Measurements from ENCODE around the gene FOXA2. TPM values are rescaled to one million over a fixed set of nuclear protein-coding genes. Genes with fewer than 3 reads are reported as not detected.

Gene FOXA2
- total and polyA plus RNA-seq, 2 of the 13 experiments (the other 11 are each of a cell fraction or from before 2014, with no cell fraction given) = 8.8 to 12.2 TPM

- TF ChIP-seq NFAT5 (CRISPR knock-in tag; IDR thresholded peaks at IDR 0.05) (no peak), ZFYVE20 (CRISPR knock-in tag; IDR thresholded peaks at IDR 0.05; ENCODE audit: borderline replicate concordance, low read depth) (no peak), CREB1 (IDR thresholded peaks at IDR 0.05) (no peak; the same call in 1 of the 2 replicates), CREB1 (CRISPR knock-in tag; IDR thresholded peaks at IDR 0.05) (no peak), TFAP4 (IDR thresholded peaks at IDR 0.05; ENCODE audit: borderline replicate concordance, low read depth) (peak; percentile 13; the same call in 1 of the 2 replicates), SMARCE1 (IDR thresholded peaks at IDR 0.05; ENCODE audit: borderline replicate concordance) (no peak), MAX (IDR thresholded peaks at IDR 0.05) (peak; percentile 60), GLI4 (CRISPR knock-in tag; IDR thresholded peaks at IDR 0.05; ENCODE audit: borderline replicate concordance) (no peak), ZNF687 (CRISPR knock-in tag; IDR thresholded peaks at IDR 0.05) (peak; percentile 53; the same call in 1 of the 2 replicates), REPIN1 (CRISPR knock-in tag; IDR thresholded peaks at IDR 0.05; ENCODE audit: borderline replicate concordance, low read depth) (peak; percentile 26; the same call in 1 of the 2 replicates)
- TF ChIP-seq, protein P1, sequence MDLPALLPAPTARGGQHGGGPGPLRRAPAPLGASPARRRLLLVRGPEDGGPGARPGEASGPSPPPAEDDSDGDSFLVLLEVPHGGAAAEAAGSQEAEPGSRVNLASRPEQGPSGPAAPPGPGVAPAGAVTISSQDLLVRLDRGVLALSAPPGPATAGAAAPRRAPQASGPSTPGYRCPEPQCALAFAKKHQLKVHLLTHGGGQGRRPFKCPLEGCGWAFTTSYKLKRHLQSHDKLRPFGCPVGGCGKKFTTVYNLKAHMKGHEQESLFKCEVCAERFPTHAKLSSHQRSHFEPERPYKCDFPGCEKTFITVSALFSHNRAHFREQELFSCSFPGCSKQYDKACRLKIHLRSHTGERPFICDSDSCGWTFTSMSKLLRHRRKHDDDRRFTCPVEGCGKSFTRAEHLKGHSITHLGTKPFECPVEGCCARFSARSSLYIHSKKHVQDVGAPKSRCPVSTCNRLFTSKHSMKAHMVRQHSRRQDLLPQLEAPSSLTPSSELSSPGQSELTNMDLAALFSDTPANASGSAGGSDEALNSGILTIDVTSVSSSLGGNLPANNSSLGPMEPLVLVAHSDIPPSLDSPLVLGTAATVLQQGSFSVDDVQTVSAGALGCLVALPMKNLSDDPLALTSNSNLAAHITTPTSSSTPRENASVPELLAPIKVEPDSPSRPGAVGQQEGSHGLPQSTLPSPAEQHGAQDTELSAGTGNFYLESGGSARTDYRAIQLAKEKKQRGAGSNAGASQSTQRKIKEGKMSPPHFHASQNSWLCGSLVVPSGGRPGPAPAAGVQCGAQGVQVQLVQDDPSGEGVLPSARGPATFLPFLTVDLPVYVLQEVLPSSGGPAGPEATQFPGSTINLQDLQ (CRISPR knock-in tag; IDR thresholded peaks at IDR 0.05) = no peak
Observed at GRCh38 chr20:22583773-22584521, 425 bp downstream of the FOXA2 start (continued).
